GM21825 (cell line): ENCODE results near the gene CD79A.
"Not testable (repeated sequence)": the region's sequence is repeated elsewhere in the genome, so short reads cannot be mapped to it uniquely, and the experiment has no call there.

Experiments used
- ATAC-seq: cut with Tn5 transposase; IDR thresholded peaks from one replicate; pipeline ENCODE4 v1.9.1; 2021; ENCODE audit warnings: mild to moderate bottlenecking, moderate library complexity; ENCODE audit not compliant: unreplicated experiment

Gene CD79A

DNA sequence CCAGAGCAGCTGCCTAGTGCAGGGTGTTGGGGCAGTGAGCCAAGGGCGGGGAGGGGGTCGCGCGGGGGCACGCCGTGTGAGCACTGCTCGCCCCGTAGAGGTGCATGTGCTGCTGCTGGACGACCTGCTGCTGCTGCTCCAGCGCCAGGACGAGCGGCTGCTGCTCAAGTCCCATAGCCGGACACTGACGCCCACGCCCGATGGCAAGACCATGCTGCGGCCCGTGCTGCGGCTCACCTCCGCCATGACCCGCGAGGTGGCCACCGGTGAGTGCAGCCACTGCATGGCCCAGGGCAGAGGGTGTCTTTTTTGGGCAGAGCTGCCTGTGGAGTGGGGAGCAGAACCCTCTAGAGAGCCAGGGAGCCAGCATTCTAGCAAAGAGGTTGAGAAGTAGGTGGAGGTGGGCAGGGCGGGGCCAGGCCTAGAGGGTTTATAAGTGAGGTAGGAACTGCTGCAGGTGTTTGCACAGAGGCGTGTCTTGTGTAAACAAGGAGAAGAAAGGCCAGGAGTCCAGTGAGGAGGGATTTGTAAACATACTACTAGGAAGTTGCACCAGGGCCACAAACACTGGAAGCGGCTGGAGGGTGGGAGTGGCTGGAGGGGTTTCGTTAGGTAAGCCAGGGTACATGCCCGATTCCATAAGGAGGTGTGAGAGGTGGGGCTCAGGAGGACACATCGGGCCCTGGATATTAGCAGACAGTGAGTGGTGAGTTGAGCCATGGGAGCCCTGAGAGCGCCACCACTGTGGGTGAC, 27.2 kb downstream of the CD79A start:
- ATAC-seq = no peak

DNA sequence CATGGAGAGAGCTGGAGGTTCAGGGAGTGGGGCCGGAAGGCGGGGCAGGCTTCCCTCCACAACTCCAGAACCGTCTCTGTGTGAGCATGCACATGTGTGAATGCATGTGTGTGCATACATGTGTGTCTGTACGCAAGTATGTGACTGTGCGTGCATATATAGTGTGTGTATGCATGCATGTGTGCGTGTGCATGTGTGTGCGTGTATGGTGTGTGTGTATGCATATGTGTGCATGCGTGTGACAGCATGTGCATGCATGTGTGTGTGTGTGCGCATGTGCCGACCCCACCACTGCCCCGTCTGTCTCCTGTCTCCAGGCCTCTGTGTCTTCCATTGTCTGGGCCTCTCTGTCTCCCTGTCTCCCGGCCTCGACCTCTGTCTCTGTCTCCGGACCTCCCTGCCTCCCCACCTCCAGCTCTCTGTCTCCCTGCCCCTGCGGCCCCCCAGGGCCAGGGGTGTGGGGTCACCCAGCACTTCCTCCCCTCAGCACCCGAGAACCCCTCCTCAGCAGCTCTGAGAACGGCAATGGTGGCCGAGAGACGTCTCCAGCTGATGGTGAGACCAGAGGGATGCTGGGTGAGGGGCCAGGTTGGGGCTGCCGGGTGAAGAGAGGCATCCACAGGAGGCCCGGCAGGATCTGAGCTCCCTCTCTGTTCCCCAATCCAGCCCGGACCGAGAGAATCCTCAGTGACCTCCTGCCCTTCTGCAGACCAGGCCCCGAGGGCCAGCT, 28.4 kb downstream of the CD79A start:
- no peak for ATAC-seq

DNA sequence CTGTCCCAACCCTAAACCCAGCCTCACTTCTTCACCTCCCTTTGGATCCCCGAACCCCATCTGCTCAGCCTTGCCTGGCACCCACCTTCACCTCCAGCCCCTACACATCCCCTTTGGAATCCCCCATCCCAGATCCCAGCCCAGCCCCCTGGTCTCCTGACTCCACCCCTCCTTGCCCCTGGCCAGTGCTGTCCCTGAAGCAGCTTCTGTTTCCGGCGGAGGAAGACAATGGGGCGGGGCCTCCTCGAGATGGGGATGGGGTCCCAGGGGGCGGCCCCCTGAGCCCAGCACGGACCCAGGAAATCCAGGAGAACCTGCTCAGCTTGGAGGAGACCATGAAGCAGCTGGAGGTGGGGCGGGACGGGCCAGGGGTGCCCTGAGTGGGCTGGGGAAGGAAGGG, 29.2 kb downstream of the CD79A start:
- ATAC-seq = no peak

DNA sequence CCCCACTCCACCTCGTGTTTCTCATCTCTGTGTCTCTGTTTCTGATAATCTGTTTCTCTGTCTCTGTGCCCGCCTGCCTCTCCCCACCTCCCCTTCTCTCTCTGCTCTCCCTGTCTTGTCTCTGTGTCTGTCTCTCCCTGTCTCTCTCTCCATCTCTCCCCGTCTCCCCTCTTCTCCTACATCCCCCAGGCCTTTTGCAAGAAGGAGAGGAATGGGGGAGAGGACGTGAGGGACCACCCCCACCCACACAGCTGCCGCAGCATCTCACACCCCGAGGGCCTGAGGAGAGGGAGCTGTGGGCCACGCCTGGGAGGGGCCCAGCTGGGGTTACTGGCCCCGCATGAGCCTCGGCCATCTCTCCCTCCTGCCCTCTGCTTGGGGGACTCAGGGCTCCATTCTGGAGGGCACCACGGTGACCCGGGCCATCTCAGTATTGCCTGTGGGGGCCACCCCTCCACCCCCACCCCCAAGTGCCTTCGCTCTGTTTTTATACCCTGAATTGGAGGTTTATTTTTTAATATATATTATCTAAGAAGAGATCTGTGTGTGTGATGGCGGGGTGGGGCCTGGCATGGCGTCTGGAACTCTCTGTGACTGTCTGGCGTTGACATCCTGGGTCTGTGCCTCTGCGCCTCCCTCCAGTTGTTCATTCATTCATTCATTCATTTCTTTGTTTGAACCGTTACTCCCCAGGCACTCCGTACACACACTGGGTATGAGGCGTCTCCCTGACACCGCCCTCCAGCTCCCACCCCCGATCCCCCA, 30.0 kb downstream of the CD79A start:
- no peak for ATAC-seq

GRCh38 chr19:41907994-41908615, 31.0 kb downstream of the CD79A start:
- no peak for ATAC-seq

GRCh38 chr19:41908724-41909464, 31.8 kb downstream of the CD79A start:
- no peak for ATAC-seq

- no peak for ATAC-seq
These were observed 32.6 kb downstream of the CD79A start for GRCh38 chr19:41909706-41910105.

DNA sequence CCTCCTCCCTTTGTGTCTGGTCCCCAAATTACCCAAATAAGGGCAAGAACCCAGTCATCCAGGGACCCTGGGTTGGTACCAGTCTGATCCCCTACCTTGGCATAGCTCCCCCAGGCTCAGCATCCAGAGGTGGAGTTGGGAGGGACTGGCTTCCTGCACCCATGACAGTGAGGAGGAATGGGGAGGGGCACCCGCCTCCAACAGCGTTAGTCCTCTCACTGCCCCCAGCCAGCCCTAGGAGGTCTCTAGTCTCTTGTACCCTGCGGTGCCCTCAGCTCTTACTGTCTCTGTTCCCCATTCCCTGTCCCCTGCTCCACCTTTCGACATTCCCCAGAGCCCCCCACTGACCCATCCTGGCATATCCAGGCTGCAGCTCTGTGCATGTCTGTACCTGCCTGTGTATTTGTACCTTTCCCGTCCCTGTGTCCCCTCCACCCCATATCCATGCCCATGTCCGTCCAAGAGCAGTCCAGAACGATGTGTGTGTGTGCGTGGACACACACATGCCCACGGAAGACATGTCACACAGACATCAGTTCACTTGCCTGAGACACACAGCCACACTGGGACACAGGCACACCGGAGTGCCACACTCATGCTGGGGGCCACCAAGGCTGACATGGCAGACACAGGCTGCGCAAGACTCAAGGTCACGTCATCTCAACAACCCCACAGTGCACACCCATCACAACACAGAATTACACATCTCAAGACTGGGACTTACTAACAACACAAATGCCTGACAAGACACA, 33.3 kb downstream of the CD79A start:
- ATAC-seq = no peak

GRCh38 chr19:41910992-41911888, 34.2 kb downstream of the CD79A start:
- no peak for ATAC-seq

DNA sequence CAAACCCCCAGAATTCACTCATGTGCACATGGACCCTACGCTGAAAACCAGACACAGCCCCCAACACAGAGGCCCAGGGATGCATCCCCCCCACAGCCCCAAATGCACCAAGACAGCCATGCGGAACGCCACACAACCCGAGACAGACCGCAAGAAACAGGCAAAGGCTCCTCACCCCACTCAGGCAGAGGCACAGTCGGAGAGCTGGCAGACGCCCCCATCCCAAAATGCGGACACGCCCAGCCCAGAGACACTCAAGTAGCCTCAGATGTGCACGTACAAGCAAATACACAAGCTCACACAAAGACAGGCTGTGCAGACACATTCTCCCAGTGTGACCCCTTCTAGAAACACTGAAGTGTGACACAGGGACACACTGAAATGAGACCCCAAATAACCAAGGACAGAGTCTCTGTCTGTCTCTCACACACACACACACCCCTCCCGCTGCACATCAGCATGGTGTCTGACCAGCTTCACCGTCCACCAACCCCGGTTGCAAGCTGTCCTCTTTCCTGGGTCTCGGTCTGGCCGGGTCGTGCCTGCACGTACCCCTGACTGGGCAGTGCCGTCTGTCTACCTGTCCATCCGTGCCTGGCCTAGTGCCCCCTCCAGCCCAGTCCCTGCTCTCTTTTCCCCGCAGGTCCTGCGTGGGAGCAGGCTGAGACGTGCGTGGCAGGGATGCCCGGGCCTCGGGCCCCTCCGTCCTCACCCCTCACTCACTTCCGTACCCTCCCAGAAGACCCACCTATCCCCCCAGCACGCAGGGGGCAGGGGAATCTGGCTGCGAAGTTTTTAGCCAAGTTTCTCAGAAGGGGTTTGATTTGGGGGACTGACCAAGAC, 35.0 kb downstream of the CD79A start:
- ATAC-seq = no peak

DNA sequence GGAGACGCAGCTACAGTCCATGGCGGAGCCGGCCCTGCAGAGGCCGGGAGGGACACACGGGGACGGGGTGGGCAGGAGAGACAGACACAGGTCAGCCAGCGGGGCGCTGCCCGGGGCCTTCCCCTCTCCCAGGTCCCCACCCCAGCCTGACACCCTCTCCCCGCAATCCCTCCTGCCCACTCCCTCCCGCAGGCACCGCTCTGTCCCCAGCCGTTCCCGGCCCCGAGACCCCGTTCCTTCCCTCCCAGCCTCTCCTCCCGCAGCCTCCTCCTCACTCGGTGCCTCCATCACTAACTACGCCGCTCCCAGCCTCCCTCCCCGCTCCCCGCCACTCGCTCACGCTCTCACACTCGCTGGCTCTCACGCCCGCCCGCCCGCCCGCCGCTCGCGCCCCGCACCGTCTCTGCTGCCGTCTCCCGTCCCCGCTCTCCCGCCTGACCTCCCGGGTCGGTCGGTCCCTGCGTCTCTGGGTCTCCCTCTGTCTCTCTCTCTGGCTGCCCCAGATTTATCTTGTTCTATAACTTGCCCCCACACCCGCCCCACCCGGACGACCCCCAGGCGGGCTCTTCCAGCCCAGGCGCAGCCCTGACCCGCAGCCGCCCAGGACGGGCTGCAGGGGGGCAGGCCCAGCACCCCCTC, 35.9 kb downstream of the CD79A start:
- no peak for ATAC-seq

GRCh38 chr19:41913538-41914423, 36.7 kb downstream of the CD79A start:
- no peak for ATAC-seq

DNA sequence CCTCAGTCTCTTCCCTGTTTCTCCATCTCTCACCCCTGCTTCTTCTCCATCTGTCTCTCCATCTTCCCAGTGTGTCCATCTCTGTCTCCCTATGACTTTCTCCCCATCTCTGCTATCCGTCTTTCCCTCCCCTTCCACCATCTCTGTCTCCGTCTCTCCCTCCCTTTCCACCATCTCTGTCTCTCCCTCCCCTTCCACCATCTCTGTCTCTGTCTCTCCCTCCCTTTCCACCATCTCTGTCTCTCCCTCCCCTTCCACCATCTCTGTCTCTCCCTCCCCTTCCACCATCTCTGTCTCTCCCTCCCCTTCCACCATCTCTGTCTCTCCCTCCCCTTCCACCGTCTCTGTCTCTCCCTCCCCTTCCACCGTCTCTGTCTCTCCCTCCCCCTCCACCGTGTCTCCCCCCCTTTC, 37.4 kb downstream of the CD79A start:
- not testable (repeated sequence) for ATAC-seq

GRCh38 chr19:41915021-41915775, 38.1 kb downstream of the CD79A start:
- ATAC-seq = no peak

GRCh38 chr19:41915776-41916414, 38.8 kb downstream of the CD79A start:
- no peak for ATAC-seq
